Measurements from ENCODE around the gene SGO2.

DNA sequence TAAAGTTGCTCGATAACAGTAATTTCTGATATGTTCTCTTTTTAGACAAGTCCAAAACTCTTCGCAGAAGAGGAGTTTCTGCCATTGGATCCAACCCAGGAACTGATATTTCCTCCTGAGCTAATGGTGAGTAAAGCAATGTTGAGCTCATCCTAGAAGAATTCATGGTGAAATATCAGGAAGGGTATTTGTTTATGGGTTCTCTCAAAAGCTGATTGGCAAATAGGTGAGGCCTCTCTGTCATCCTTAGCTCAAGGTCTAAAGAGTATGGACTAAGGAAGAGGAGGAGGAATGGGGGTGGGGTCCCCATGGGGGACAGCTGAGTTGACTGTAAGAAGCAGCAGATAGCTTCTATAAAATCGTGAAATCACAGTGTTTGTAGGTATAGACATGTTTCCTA, 78.0 kb downstream of the SGO2 start:
- TF ChIP-seq, protein P1, sequence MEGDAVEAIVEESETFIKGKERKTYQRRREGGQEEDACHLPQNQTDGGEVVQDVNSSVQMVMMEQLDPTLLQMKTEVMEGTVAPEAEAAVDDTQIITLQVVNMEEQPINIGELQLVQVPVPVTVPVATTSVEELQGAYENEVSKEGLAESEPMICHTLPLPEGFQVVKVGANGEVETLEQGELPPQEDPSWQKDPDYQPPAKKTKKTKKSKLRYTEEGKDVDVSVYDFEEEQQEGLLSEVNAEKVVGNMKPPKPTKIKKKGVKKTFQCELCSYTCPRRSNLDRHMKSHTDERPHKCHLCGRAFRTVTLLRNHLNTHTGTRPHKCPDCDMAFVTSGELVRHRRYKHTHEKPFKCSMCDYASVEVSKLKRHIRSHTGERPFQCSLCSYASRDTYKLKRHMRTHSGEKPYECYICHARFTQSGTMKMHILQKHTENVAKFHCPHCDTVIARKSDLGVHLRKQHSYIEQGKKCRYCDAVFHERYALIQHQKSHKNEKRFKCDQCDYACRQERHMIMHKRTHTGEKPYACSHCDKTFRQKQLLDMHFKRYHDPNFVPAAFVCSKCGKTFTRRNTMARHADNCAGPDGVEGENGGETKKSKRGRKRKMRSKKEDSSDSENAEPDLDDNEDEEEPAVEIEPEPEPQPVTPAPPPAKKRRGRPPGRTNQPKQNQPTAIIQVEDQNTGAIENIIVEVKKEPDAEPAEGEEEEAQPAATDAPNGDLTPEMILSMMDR (IDR thresholded peaks at IDR 0.05), result no peak
- TF ChIP-seq POLR2A (IDR thresholded peaks at IDR 0.05), result no peak
